Right forelimb (tissue), 1 donor: ENCODE results near the gene ATP7B.
"Not testable (repeated sequence)": the region's sequence is repeated elsewhere in the genome, so short reads cannot be mapped to it uniquely, and the experiment has no call there.

Source experiments
- DNase-seq: peaks from one replicate; pipeline ENCODE4 v3.0.0-alpha.2; 2018

Gene ATP7B

GRCh38 chr13:52010890-52011631 is at the start of gene ATP7B:
ATP7B (minus strand) TSS chr13:52011450; CDS start chr13:52011337, 113 bp downstream.
- DNase-seq: no peak

- DNase-seq: no peak
These were observed 42.2 kb upstream of the ATP7B start for GRCh38 chr13:52053460-52053859.

DNA sequence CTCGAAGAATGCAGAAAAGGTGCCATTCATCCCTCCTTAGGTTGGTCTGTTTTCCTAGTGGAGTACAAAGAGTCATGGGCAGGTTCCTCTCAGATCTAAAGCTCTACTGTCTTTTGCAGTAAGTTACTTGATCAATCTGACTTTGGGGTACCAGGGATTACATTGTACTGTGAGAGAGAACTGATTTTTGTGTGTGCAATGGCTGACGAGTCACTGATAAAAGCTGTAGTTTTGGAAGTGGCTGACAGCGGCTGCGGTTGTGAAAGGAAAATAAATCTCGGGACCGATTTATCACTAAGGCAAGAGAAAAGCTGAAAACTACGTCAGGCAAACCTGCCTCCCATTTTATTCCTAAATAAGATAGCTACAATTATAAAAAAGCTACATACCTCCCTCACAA is 40.1 kb upstream of the ATP7B start:
- DNase-seq: no peak

DNA sequence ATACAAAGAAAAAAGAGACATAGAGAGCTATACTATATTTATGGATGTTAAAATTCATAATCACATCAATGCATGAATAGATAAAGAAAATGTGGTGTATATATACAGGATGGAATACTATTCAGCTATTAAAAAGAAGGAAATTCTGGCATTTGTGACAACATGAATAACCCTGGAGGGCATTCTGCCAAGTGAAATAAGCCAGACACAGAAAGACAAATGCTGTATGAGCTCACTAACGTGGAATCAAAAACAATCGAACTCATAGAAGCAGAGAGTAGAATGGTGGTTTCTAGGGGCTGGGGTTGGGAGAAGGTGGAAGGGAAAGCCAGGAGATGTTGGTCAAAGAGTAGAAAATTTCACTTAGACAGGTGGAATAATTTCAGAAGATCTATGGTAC is 37.3 kb upstream of the ATP7B start:
- DNase-seq: no peak

- DNase-seq: no peak
These were observed 36.2 kb upstream of the ATP7B start for GRCh38 chr13:52047463-52047862.

DNA sequence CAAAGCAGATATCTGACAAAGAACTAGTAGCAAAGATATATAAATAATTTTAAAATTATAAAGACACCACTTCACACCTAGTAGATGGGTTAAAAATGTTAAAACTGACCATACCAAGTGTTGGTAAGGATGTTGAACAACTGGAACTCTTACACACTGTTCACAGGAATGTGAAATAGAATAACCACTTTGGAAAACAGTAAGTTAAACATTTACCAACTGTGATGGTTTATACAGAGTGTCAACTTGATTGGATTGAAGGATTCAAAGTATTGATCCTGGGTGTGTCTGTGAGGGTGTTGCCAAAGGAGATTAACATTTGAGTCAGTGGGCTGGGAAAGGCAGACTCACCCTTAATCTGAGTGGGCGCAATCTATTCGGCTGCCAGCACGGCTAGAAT is 32.4 kb upstream of the ATP7B start:
- no peak for DNase-seq

GRCh38 chr13:52036037-52036436 is 24.8 kb upstream of the ATP7B start:
- DNase-seq: no peak

DNA sequence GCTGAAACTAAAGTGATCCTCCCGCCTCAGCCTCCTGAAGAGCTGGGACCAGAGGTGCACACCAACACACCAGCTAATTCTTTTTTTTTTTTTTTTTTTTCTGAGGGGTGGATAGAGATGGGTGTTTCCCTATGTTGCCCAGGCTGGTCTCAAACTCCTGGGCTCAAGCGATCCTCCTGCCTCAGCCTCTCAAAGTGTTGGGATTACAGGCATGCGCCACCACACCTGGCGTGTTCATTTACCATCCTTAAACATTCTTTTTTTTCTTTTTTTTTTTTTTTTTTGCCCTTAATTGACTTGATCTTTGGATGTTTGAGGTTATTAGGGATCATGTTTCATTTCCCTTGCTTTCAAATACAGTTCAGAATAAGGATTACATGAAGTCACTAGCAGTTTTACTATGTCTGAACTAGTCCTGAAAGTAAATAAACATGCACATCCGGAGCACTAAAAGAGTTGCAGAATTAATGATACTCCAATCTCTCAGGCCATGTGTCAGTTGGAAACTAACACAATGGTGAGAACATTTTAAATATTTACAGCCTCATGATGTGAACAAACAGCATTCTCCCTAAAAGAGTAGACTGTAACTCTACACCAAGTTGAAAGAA is 23.5 kb upstream of the ATP7B start:
- DNase-seq: no peak

GRCh38 chr13:52033039-52033438 is 21.8 kb upstream of the ATP7B start:
- no peak for DNase-seq

DNA sequence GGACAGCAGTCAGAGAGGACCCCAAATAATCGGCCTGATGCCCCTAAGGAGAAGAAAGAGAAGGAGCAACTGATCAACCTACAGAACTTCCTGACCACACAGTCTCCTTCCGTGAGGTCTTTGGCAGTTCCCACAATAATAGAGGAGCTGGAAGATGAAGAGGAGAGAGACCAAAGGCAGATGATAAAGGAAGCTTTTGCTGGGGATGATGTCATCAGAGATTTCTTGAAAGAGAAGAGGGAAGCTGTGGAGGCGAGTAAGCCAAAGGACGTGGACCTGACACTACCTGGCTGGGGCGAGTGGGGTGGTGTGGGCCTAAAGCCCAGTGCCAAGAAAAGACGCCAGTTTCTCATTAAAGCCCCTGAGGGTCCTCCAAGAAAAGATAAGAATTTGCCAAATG is 19.2 kb upstream of the ATP7B start:
- DNase-seq: not testable (repeated sequence)

- no peak for DNase-seq
These were observed 18.3 kb upstream of the ATP7B start for GRCh38 chr13:52029569-52029968.

DNA sequence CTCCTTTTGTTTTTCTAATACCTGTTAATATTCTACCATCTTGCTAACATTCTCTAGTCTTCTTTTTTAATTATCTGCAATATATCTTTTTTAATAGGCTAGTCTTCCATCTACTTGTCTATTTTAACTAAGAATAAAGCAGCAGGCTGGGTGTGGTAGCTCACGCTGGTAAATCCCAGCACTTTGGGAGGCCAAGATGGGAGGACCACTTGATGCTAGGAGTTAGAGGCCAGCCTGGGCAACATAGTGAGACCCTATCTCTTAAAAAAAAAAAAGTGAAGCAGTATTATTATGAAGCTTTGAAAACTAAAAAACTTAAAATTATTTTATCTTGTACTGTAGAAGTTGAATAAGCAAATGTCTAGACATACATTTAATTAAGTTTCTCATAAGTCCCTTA is 16.6 kb upstream of the ATP7B start:
- no peak for DNase-seq

DNA sequence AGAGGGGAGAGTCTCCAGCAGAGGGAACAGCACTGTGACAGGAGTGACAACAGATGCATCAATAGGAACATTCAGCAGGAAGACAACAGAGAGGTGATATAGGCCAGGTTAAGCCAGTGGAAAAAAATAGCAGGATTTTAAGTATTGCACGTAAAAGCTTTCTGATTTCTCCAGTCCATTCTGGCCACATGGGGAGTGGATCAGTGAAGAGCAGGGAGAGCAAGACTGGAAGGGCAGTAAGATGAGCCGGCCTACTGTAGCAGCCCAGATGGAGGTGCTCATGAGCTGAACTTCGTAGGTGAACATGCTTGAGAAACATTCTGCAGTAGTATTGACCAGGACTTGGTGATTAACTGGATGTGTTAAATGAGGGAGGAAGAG is 15.0 kb upstream of the ATP7B start:
- DNase-seq: no peak

- DNase-seq: no peak
These were observed 14.4 kb upstream of the ATP7B start for GRCh38 chr13:52025475-52026245.

- DNase-seq: no peak
These were observed 13.2 kb upstream of the ATP7B start, which contains the start of gene UTP14C for GRCh38 chr13:52024481-52024880. UTP14C (plus strand) TSS chr13:52024691; CDS start chr13:52028805, 4,114 bp downstream.

DNA sequence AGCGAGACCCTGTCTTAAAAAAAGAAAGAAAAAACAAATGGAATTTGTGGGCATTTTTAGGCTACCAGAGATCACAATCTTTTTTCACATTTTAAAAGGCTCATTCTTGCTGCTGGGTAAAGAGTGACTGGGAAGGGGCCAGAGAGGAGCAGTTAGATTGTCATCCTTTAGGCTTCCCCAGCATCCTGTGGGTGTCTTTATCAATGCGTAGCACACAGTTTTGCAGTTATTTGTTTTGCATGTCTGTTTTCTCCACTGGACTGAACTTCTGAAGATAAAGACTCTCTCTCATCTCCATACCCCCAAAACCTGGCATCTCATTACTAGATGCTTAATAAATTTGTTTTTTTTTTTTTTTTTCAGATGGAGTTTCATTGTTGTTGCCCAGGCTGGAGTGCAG is 11.1 kb upstream of the ATP7B start:
- no peak for DNase-seq

DNA sequence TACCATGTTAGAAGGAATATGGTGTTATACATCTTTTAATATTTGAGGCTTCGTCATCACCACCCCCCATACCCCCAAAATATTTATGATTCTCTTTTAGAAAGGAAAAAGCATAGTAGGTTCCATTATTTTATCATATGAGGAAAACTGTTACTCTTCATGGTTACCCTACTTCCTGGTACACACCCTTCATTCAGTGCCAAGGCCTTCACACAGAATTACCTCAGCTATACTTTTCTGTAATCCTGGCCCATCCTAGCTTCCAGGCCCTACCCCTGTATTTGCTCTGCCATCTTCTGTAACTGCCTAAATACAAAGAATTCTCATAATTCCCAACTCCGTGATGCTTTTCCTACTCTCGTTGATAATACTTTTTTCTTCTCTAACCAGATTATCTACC is 8.9 kb upstream of the ATP7B start:
- DNase-seq: no peak

GRCh38 chr13:52016296-52016695 is 5.0 kb upstream of the ATP7B start:
- DNase-seq: no peak

DNA sequence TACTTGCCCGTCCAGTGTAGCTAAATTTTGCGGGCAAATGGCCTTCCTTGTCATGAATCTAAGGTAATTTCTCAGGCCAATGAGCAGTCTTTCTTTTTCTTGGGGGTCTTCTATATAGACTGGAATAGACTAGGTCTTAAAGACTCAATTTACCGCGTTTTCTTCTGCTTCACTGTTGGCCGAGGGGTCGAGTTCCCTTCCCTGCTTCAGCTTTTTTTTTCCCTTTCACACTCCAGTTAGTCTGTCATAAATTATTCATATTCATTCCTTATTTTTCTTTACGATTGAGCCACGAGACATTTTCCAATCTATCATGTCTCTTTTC is 1.2 kb upstream of the ATP7B start:
- DNase-seq: no peak

DNA sequence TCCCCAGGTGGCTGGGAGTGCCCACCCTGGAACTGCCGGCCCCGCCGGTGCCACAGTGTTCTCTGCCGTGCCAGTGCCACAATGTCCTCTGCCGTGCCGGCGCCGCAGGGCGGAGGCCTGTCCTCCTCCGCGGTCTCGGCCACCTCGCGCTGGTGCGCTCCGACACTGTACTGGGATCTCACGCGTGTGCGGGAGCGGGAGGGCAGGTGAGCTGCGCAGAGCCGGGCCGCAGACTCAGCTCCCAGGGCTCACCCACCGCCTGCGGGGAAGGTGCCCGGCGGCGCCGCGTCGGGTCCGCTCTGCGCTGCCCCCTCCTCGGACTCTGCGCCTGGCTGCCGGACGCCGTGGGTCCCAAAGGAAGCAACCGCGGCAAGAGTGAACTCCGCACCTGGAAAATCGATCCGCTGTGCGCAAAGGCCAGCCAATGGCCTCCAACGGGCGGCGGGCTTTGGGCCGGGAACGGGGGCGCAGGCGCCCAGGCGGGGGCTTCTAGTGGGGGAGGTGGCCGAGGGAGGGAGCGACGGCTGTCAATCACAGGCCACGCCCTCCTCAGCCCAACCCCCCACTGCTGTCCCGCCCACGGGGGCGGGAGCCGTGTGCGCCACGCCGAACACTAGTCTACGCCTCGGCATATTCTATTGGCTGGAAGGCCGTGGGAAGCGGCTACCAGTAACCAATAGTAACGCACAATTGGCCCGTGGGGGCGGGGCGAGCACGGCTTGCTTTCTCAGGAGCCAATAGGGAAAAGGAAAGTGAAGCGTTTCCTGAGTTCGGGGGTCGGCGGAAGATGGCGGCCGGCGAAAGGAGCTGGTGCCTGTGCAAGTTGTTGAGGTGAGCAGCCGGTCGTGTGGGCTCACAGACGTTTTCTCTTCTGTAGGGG is 622 bp upstream of the ATP7B start, which contains the start of gene ALG11:
ALG11 (plus strand) TSS at position 767 of the 880 bp plus-strand sequence; CDS start at position 788, 21 bp downstream.
- DNase-seq: peak; percentile 100

- DNase-seq: no peak
These were observed 1.3 kb downstream of the ATP7B start for GRCh38 chr13:52009946-52010345.

- no peak for DNase-seq
These were observed 4.6 kb downstream of the ATP7B start for GRCh38 chr13:52006523-52007245.
